Breast epithelium (tissue), 3 donors: ENCODE measurements around the gene CTCF.

ENCODE experiments used
- CTCF ChIP-seq, 3 donors: fragments of 450-650 bp; IDR thresholded peaks; one replicate each; pipeline ENCODE4 v1.5.1; 2016 to 2017; ENCODE audit warnings: antibody characterized with exemption in 3 of 3, mild to moderate bottlenecking in 3 of 3, moderate library complexity in 3 of 3
- POLR2A ChIP-seq: fragments of 450-650 bp; IDR thresholded peaks from one replicate; pipeline ENCODE4 v1.6.1; 2016; ENCODE audit warnings: antibody characterized with exemption, mild to moderate bottlenecking, moderate library complexity
- POLR2AphosphoS5 ChIP-seq, 3 donors: sonication (generic); formaldehyde crosslinking; IDR thresholded peaks; one replicate each; pipeline ENCODE4 v1.6.1; 2017; ENCODE audit warnings: antibody characterized with exemption in 3 of 3

- TF ChIP-seq CTCF (IDR thresholded peaks at IDR 0.05) (no peak), POLR2A (no peak), POLR2AphosphoS5 (IDR thresholded peaks at IDR 0.05) (no peak)
These were observed 83.2 kb downstream of the CTCF start for GRCh38 chr16:67645397-67646121.
